ENCODE measurements around the gene RFX7. TPM values are rescaled to one million over a fixed set of nuclear protein-coding genes. Genes with fewer than 3 reads are reported as not detected.
"Not testable (repeated sequence)": the region's sequence is repeated elsewhere in the genome, so short reads cannot be mapped to it uniquely, and the experiment has no call there.

RFX7 gene
- total RNA-seq, 4 donors from 2014 or later = 11.1 to 15.1 (median 12.7) TPM

GRCh38 chr15:56208185-56208584 is 35.5 kb downstream of the RFX7 start:
- TF ChIP-seq CTCF (IDR thresholded peaks at IDR 0.05) = no peak
- no peak for TF ChIP-seq POLR2A (IDR thresholded peaks at IDR 0.05)
- no peak overlapping the region for H3K4me3 ChIP-seq (ENCODE audit: low read depth, poor library complexity, severe bottlenecking)
- DNase-seq (ENCODE audit: low spot score in 2 of 2) = no peak
- intact Hi-C loops (cut with DNase I; ENCODE audit: low total_unique reads) = no loop called here
- WGBS, 2 donors = 76 to 80% methylated on average over 2 of the region's 2 CpGs

- no peak overlapping the region for H3K4me3 ChIP-seq (ENCODE audit: low read depth, poor library complexity, severe bottlenecking)
- no peak for DNase-seq (ENCODE audit: low spot score in 2 of 2)
- intact Hi-C loops (cut with DNase I; ENCODE audit: low total_unique reads) = no loop called here
- TF ChIP-seq CTCF (IDR thresholded peaks at IDR 0.05) (no peak), POLR2A (IDR thresholded peaks at IDR 0.05) (no peak)
- 84 to 96% methylated on average over 1 of the region's 1 CpG for WGBS, 2 donors
Measured at GRCh38 chr15:56207711-56208110, 36.0 kb downstream of the RFX7 start.

- TF ChIP-seq POLR2A (IDR thresholded peaks at IDR 0.05) = no peak
- no peak for TF ChIP-seq CTCF (IDR thresholded peaks at IDR 0.05)
- intact Hi-C loops (cut with DNase I; ENCODE audit: low total_unique reads) = no loop called here
- no peak for DNase-seq (ENCODE audit: low spot score in 2 of 2)
- H3K4me3 ChIP-seq (ENCODE audit: low read depth, poor library complexity, severe bottlenecking) = no peak overlapping the region
Measured at GRCh38 chr15:56207092-56207491, 36.6 kb downstream of the RFX7 start.

- intact Hi-C loops (cut with DNase I; ENCODE audit: low total_unique reads) = no loop called here
- DNase-seq (ENCODE audit: low spot score in 2 of 2) = no peak
- TF ChIP-seq CTCF (IDR thresholded peaks at IDR 0.05) (no peak), POLR2A (IDR thresholded peaks at IDR 0.05) (no peak)
- no peak overlapping the region for H3K4me3 ChIP-seq (ENCODE audit: low read depth, poor library complexity, severe bottlenecking)
Measured at GRCh38 chr15:56205061-56205876, 38.4 kb downstream of the RFX7 start.

- 89 to 92% methylated on average over 4 of the region's 4 CpGs for WGBS, 2 donors
- DNase-seq (ENCODE audit: low spot score in 2 of 2); intact Hi-C loops (cut with DNase I; ENCODE audit: low total_unique reads); H3K4me3 ChIP-seq (ENCODE audit: low read depth, poor library complexity, severe bottlenecking): not testable (repeated sequence)
Measured at GRCh38 chr15:56203312-56203922, 40.3 kb downstream of the RFX7 start.

- H3K4me3 ChIP-seq (ENCODE audit: low read depth, poor library complexity, severe bottlenecking) = no peak overlapping the region
- 78 to 83% methylated on average over 1 of the region's 1 CpG for WGBS, 2 donors
- no peak for TF ChIP-seq POLR2A (IDR thresholded peaks at IDR 0.05)
- no peak for TF ChIP-seq CTCF (IDR thresholded peaks at IDR 0.05)
- no peak for DNase-seq (ENCODE audit: low spot score in 2 of 2)
- intact Hi-C loops (cut with DNase I; ENCODE audit: low total_unique reads) = no loop called here
Measured at GRCh38 chr15:56202701-56203100, 41.0 kb downstream of the RFX7 start.
